ENCODE data around the gene NINJ1. TPM values are rescaled to one million over a fixed set of nuclear protein-coding genes. Genes with fewer than 3 reads are reported as not detected.
A peak's percentile ranks its signal among the peaks of the same experiment; 100 is the strongest.

The NINJ1 gene
- total RNA-seq, 4 donors from 2014 or later, result 58.8 to 81.6 (median 75.2) TPM

GRCh38 chr9:93164085-93164484 is 30.0 kb upstream of the NINJ1 start:
- WGBS, 2 donors (ENCODE audit: low coverage in 1 of 2), result 88% methylated on average over 3 of the region's 13 CpGs; no CpG with 5 or more reads in 1 of the 2 donors
- Histone ChIP-seq H3K27ac (no peak overlapping the region), H3K27me3 (no peaks in the 10 kb centered on the region), H3K36me3 (no peaks in the 10 kb centered on the region), H3K9me3 (no peaks in the 10 kb centered on the region), H3K4me1 (peaks cover 0 to 44% (median 6%) of the 10 kb centered on the region in 3 donors), H3K4me3 (no peak overlapping the region)
- TF ChIP-seq POLR2AphosphoS5 (IDR thresholded peaks at IDR 0.05) (no peak), EP300 (IDR thresholded peaks at IDR 0.05) (no peak), CTCF (IDR thresholded peaks at IDR 0.05) (no peak), POLR2A (IDR thresholded peaks at IDR 0.05) (no peak)
- no peak for ATAC-seq

GRCh38 chr9:93161786-93162562 is 27.9 kb upstream of the NINJ1 start:
- peak overlapping the region in 2 of 4 donors; percentile 1 to 5 for H3K27ac ChIP-seq
- no peaks in the 10 kb centered on the region for H3K36me3 ChIP-seq
- H3K4me1 ChIP-seq, result peaks cover 0 to 33% (median 6%) of the 10 kb centered on the region in 3 donors
- no peaks in the 10 kb centered on the region for H3K27me3 ChIP-seq
- TF ChIP-seq EP300 (IDR thresholded peaks at IDR 0.05), result no peak
- TF ChIP-seq POLR2A (IDR thresholded peaks at IDR 0.05), result no peak
- TF ChIP-seq POLR2AphosphoS5 (IDR thresholded peaks at IDR 0.05), result peak; percentile 11
- WGBS, 2 donors (ENCODE audit: low coverage in 1 of 2), result 26 to 33% methylated on average over 4 to 6 of the region's 11 CpGs
- H3K4me3 ChIP-seq, result no peak overlapping the region
- no peak for ATAC-seq
- H3K9me3 ChIP-seq, result no peaks in the 10 kb centered on the region

- ATAC-seq, result peak; percentile 95
- H3K4me3 ChIP-seq, result no peak overlapping the region
- peaks cover 0 to 33% (median 6%) of the 10 kb centered on the region in 3 donors for H3K4me1 ChIP-seq
- H3K9me3 ChIP-seq, result no peaks in the 10 kb centered on the region
- 14 to 25% methylated on average over 12 to 13 of the region's 19 CpGs for WGBS, 2 donors (ENCODE audit: low coverage in 1 of 2)
- TF ChIP-seq POLR2AphosphoS5 (IDR thresholded peaks at IDR 0.05), result peak; percentile 48
- TF ChIP-seq POLR2A (IDR thresholded peaks at IDR 0.05), result no peak
- peak in 3 of 4 experiments; percentile 95 to 98 (median 95) for TF ChIP-seq CTCF (IDR thresholded peaks at IDR 0.05)
- H3K36me3 ChIP-seq, result no peaks in the 10 kb centered on the region
- no peaks in the 10 kb centered on the region for H3K27me3 ChIP-seq
- H3K27ac ChIP-seq, result no peak overlapping the region
Observed at GRCh38 chr9:93159601-93160471, 25.8 kb upstream of the NINJ1 start.

- no peak overlapping the region for H3K4me3 ChIP-seq
- H3K27ac ChIP-seq, result no peak overlapping the region
- H3K27me3 ChIP-seq, result no peaks in the 10 kb centered on the region
- 88 to 94% methylated on average over 3 to 7 of the region's 11 CpGs for WGBS, 2 donors (ENCODE audit: low coverage in 1 of 2)
- no peaks in the 10 kb centered on the region for H3K9me3 ChIP-seq
- peaks cover 0 to 21% (median 2%) of the 10 kb centered on the region in 3 donors for H3K4me1 ChIP-seq
- no peaks in the 10 kb centered on the region for H3K36me3 ChIP-seq
- no peak for TF ChIP-seq EP300 (IDR thresholded peaks at IDR 0.05)
- TF ChIP-seq CTCF (IDR thresholded peaks at IDR 0.05), result no peak
- TF ChIP-seq POLR2AphosphoS5 (IDR thresholded peaks at IDR 0.05), result no peak
- no peak for TF ChIP-seq POLR2A (IDR thresholded peaks at IDR 0.05)
- ATAC-seq, result no peak
Observed at GRCh38 chr9:93156475-93157008, 22.5 kb upstream of the NINJ1 start.
